GM23248 (cell line): ENCODE data around the gene YPEL1. TPM values are rescaled to one million over a fixed set of nuclear protein-coding genes. Genes with fewer than 3 reads are reported as not detected.
"Not testable (repeated sequence)": the region's sequence is repeated elsewhere in the genome, so short reads cannot be mapped to it uniquely, and the experiment has no call there.

Experiments
- DNase-seq: peaks from one replicate; pipeline ENCODE4 v3.0.0-alpha.2; 2015
- H2AFZ ChIP-seq: fragments of 200-600 bp; sonication (generic); 2 replicates; pipeline ENCODE4 v1.6.1; 2016; ENCODE audit warnings: antibody characterized with exemption
- H3F3A ChIP-seq: fragments of 200-600 bp; sonication (generic); 2 replicates; pipeline ENCODE4 v1.6.1; 2016; ENCODE audit warnings: mild to moderate bottlenecking, antibody characterized with exemption, mixed run types; ENCODE audit not compliant: insufficient read depth
- H3K27ac ChIP-seq: fragments of 200-600 bp; sonication (generic); 2 replicates; pipeline ENCODE4 v1.5.1; 2016; ENCODE audit warnings: mild to moderate bottlenecking
- H3K27me3 ChIP-seq: fragments of 200-600 bp; sonication (generic); replicated peaks from 2 replicates; pipeline ENCODE4 v1.6.1; 2016; ENCODE audit warnings: mild to moderate bottlenecking; ENCODE audit not compliant: insufficient read depth
- H3K36me3 ChIP-seq: fragments of 200-600 bp; sonication (generic); 2 replicates; pipeline ENCODE4 v1.6.1; 2016; ENCODE audit warnings: low read depth, mild to moderate bottlenecking
- H3K4me1 ChIP-seq: fragments of 200-600 bp; sonication (generic); 2 replicates; pipeline ENCODE4 v1.6.1; 2016; ENCODE audit warnings: mild to moderate bottlenecking; ENCODE audit not compliant: insufficient read depth
- H3K4me2 ChIP-seq: fragments of 200-600 bp; sonication (generic); one replicate; pipeline ENCODE4 v1.6.1; 2016; ENCODE audit warnings: mild to moderate bottlenecking; ENCODE audit not compliant: unreplicated experiment
- H3K4me3 ChIP-seq: fragments of 200-600 bp; sonication (generic); 2 replicates; pipeline ENCODE4 v1.5.1; 2016; ENCODE audit warnings: mild to moderate bottlenecking
- H3K79me2 ChIP-seq: fragments of 200-600 bp; sonication (generic); 2 replicates; pipeline ENCODE4 v1.6.1; 2016; ENCODE audit warnings: mild to moderate bottlenecking; ENCODE audit not compliant: insufficient read depth
- H3K9ac ChIP-seq: fragments of 200-600 bp; sonication (generic); 2 replicates; pipeline ENCODE4 v1.6.1; 2016; ENCODE audit warnings: mild to moderate bottlenecking
- H3K9me2 ChIP-seq: fragments of 200-600 bp; sonication (generic); 2 replicates; pipeline ENCODE4 v1.6.1; 2016; ENCODE audit warnings: mixed run types, mild to moderate bottlenecking, moderate library complexity; ENCODE audit not compliant: insufficient read depth
- H3K9me3 ChIP-seq: fragments of 200-600 bp; sonication (generic); one replicate; pipeline ENCODE4 v1.6.1; 2017; ENCODE audit warnings: low read depth
- H4K20me1 ChIP-seq: fragments of 200-600 bp; sonication (generic); 2 replicates; pipeline ENCODE4 v1.6.0; 2016; ENCODE audit not compliant: insufficient read depth
- EZH2 ChIP-seq: fragments of 200-600 bp; sonication (generic); IDR thresholded peaks from 2 replicates; pipeline ENCODE4 v1.6.1; 2018; ENCODE audit warnings: antibody characterized with exemption, mild to moderate bottlenecking; ENCODE audit not compliant: insufficient read depth, poor library complexity, severe bottlenecking
- EZH2phosphoT487 ChIP-seq: fragments of 200-600 bp; sonication (generic); IDR thresholded peaks from 2 replicates; pipeline ENCODE4 v1.6.1; 2018; ENCODE audit warnings: antibody characterized with exemption, moderate library complexity, mild to moderate bottlenecking, low read depth; ENCODE audit not compliant: insufficient read depth
- WGBS, 2 experiments: methylation state at CpG; one replicate each; pipeline ENCODE4 v1.1.6; 2015 to 2017; ENCODE audit warnings: low lambda C conversion rate in 2 of 2, low coverage in 1 of 2; ENCODE audit errors: missing lambda C conversion rate in 2 of 2; 5-methylcytosine and 5-hydroxymethylcytosine counted together
- in situ Hi-C: fragments of 300-500 bp; cut with MboI; formaldehyde crosslinking; loops from 2 replicates; pipeline ENCODE4 v1.15.0; 2020
- polyA plus RNA-seq: library from polyadenylated mRNA; unstranded; fragments of >200 nt; fragmentation: Nextera tagmentation; extraction: Ambion mirVana; gene quantifications from 2 replicates; pipeline ENCODE4 v1.2.1, GENCODE V29; 2016
- total RNA-seq: library from RNA; depleted of rRNA; stranded (reverse); fragments of >200 nt; shearing (Covaris generic); gene quantifications from 2 replicates; pipeline ENCODE4 v1.2.3, GENCODE V29; 2014

The YPEL1 gene
- total and polyA plus RNA-seq, 2 experiments from 2014 or later: 0.22 to 1.1 TPM

- in situ Hi-C loops: no loop called here
- Histone ChIP-seq H2AFZ (peak overlapping the region; percentile 83), H3K4me1 (0 out of 2 replicates have a peak, but pooled peaks cover 3% of the 10 kb centered on the region), H3K9me2 (no peaks in the 10 kb centered on the region), H3K36me3 (no peaks in the 10 kb centered on the region), H3K4me2 (peak overlapping the region; percentile 91), H3K27ac (no peak overlapping the region), H3K9me3 (no peaks in the 10 kb centered on the region), H3K27me3 (peaks cover 4% of the 10 kb centered on the region; the same call in 1 of the 2 replicates), H4K20me1 (no peaks in the 10 kb centered on the region), H3K9ac (no peak overlapping the region), H3K4me3 (peak overlapping the region; percentile 76), H3F3A (no peaks in the 10 kb centered on the region), H3K79me2 (no peaks in the 10 kb centered on the region)
- DNase-seq: peak; percentile 14
- TF ChIP-seq EZH2phosphoT487 (no peak), EZH2 (no peak)
- WGBS, 2 experiments: 21 to 24% methylated on average over 8 of the region's 8 CpGs
Measured at GRCh38 chr22:21734540-21735199, 924 bp downstream of the YPEL1 start.

GRCh38 chr22:21731503-21731902 is 4.1 kb downstream of the YPEL1 start:
- WGBS, 2 experiments: 59% methylated on average over 5 of the region's 5 CpGs
- H3K27me3 ChIP-seq: peaks cover 4% of the 10 kb centered on the region; the same call in 1 of the 2 replicates

GRCh38 chr22:21730535-21731308 is 4.9 kb downstream of the YPEL1 start:
- in situ Hi-C loops: no loop called here
- Histone ChIP-seq H3K4me1 (0 out of 2 replicates have a peak, but pooled peaks cover 3% of the 10 kb centered on the region), H3K4me2 (no peak overlapping the region), H3K9me3 (no peaks in the 10 kb centered on the region), H2AFZ (no peak overlapping the region), H3K27me3 (peaks cover 4% of the 10 kb centered on the region; the same call in 1 of the 2 replicates), H4K20me1 (no peaks in the 10 kb centered on the region), H3K27ac (no peak overlapping the region), H3K9ac (no peak overlapping the region), H3K36me3 (no peaks in the 10 kb centered on the region), H3K79me2 (no peaks in the 10 kb centered on the region), H3K9me2 (no peaks in the 10 kb centered on the region), H3F3A (no peaks in the 10 kb centered on the region), H3K4me3 (no peak overlapping the region)
- 88 to 91% methylated on average over 9 of the region's 9 CpGs for WGBS, 2 experiments
- TF ChIP-seq EZH2: no peak
- no peak for TF ChIP-seq EZH2phosphoT487
- no peak for DNase-seq

More at GRCh38 chr22:21731503-21731902, 4.1 kb downstream of the YPEL1 start:
- H3K9ac ChIP-seq: no peak overlapping the region
- no peak overlapping the region for H3K4me3 ChIP-seq
- DNase-seq: no peak
- H3F3A ChIP-seq: no peaks in the 10 kb centered on the region
- H2AFZ ChIP-seq: no peak overlapping the region
- TF ChIP-seq EZH2phosphoT487: no peak
- no peak for TF ChIP-seq EZH2
- no peak overlapping the region for H3K27ac ChIP-seq
- no peaks in the 10 kb centered on the region for H3K36me3 ChIP-seq
- no peaks in the 10 kb centered on the region for H3K79me2 ChIP-seq
- H3K4me1 ChIP-seq: 0 out of 2 replicates have a peak, but pooled peaks cover 3% of the 10 kb centered on the region
- in situ Hi-C loops: no loop called here
- no peaks in the 10 kb centered on the region for H3K9me3 ChIP-seq
- H3K9me2 ChIP-seq: no peaks in the 10 kb centered on the region
- no peaks in the 10 kb centered on the region for H4K20me1 ChIP-seq
- no peak overlapping the region for H3K4me2 ChIP-seq

- H2AFZ ChIP-seq, DNase-seq, H3K36me3 ChIP-seq, H3K4me1 ChIP-seq, H3K27ac ChIP-seq, in situ Hi-C loops, H4K20me1 ChIP-seq, H3K4me3 ChIP-seq, H3K9ac ChIP-seq, H3F3A ChIP-seq, H3K79me2 ChIP-seq, H3K4me2 ChIP-seq, H3K27me3 ChIP-seq, H3K9me3 ChIP-seq, H3K9me2 ChIP-seq: not testable (repeated sequence)
- 83 to 92% methylated on average over 2 to 3 of the region's 3 CpGs for WGBS, 2 experiments
Measured at GRCh38 chr22:21729184-21729583, 6.4 kb downstream of the YPEL1 start.
